VCaP (cell line): ENCODE data around the gene C9orf50.

Experiments
- H3K27ac ChIP-seq: fragments of 450-650 bp; 2 replicates; pipeline ENCODE4 v1.5.1; 2017
- TF ChIP-seq, protein P1 (sequence below): fragments of 450-650 bp; conservative IDR thresholded peaks from 2 replicates; pipeline ENCODE4 v1.5.1; 2017; ENCODE audit warnings: mild to moderate bottlenecking, moderate library complexity

Gene C9orf50

DNA sequence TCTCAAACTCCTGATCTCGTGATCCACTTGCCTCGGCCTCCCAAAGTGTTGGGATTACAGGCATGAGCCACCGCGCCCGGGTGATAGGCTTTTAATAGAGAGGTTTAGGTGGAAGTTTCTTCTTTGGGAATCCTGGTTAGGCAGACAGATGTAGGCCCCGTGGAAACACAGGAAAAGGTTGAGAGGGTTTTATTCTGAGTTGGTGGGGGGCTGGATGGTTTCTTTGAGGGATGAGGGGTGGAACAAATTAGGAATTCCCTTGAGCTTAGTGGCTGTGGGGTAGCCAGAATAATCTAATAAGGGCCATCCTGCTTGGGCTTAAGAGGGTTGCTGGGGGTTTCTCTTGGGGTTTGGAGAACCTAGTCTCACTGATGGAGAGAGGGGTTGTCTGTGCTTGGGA, 30.4 kb downstream of the C9orf50 start:
- no peak overlapping the region for H3K27ac ChIP-seq
- TF ChIP-seq, protein P1, sequence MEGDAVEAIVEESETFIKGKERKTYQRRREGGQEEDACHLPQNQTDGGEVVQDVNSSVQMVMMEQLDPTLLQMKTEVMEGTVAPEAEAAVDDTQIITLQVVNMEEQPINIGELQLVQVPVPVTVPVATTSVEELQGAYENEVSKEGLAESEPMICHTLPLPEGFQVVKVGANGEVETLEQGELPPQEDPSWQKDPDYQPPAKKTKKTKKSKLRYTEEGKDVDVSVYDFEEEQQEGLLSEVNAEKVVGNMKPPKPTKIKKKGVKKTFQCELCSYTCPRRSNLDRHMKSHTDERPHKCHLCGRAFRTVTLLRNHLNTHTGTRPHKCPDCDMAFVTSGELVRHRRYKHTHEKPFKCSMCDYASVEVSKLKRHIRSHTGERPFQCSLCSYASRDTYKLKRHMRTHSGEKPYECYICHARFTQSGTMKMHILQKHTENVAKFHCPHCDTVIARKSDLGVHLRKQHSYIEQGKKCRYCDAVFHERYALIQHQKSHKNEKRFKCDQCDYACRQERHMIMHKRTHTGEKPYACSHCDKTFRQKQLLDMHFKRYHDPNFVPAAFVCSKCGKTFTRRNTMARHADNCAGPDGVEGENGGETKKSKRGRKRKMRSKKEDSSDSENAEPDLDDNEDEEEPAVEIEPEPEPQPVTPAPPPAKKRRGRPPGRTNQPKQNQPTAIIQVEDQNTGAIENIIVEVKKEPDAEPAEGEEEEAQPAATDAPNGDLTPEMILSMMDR, result no peak

DNA sequence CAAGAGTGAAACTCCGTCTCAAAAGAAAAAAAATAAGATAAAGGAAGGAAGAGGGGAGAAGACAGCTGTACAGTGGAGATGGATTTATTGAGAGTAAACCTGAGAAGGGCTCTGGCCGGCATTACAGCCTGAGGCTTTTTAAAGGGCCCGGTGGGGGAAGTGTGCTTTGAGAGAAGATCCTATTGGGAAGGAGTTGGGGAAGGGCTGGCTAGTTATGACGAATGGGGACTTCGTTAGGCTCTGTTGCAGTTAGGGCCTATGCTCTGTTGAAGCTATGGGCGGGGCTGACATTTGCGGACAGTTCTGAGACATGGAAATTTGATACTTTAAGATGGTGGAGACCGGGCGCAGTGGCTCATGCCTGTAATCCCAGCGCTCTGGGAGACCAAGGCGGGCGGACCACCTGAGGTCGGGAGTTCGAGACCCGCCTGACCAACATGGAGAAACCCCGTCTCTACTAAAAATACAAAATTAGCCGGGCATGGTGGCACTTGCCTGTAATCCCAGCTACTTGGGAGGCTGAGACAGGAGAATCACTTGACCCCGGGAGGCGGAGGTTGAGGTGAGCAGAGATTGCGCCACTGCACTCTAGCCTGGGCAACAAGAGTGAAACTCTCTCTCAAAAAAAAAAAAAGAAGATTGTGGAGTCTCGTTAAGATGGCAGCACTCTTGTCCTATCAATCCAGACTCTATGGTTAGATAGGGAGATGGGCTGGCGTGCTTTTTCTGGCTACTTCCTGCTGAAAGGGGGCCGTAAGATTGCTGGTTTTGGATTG, 33.2 kb downstream of the C9orf50 start:
- H3K27ac ChIP-seq, result no peak overlapping the region
- TF ChIP-seq, protein P1, result no peak

DNA sequence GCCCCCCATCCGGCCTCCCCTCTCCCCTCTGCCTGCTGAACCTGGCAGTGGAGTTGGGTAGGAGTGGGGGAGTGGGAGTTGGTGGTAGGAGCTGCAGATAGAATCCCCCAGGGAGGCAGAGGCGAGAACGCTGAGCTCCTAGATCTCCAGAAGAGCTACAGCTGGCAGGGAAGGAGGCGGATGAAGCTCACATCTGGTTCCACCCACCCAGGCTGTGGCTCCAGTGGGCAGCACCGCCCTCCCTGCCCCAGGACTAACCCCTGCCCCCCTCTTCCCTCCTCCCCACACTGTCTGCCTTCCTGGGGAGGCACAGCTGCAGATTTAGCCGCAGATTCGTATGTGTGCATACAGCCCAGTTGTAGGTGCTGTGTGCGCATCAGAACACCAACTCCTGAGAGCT, 34.2 kb downstream of the C9orf50 start:
- no peak overlapping the region for H3K27ac ChIP-seq
- TF ChIP-seq, protein P1, result no peak

DNA sequence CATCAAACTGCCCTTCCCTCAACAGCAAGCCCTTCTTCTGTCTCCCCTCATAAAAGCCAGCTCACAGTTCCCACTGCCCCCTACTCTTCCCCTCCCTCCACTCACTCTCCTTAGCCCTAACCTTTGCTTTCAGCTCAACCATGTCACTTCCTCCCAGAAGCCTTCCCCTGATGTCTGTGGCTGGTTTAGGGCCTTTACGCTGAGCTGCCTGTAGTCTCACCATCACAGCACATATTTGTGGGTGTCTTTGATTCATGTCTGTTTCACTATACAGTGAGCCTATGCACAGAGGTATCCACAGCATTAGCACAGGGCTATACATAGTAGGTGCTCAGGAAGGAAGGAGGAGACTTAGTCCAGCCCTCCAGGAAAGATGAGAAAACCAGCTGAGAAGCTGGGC, 34.7 kb downstream of the C9orf50 start:
- TF ChIP-seq, protein P1, result no peak
- no peak overlapping the region for H3K27ac ChIP-seq

DNA sequence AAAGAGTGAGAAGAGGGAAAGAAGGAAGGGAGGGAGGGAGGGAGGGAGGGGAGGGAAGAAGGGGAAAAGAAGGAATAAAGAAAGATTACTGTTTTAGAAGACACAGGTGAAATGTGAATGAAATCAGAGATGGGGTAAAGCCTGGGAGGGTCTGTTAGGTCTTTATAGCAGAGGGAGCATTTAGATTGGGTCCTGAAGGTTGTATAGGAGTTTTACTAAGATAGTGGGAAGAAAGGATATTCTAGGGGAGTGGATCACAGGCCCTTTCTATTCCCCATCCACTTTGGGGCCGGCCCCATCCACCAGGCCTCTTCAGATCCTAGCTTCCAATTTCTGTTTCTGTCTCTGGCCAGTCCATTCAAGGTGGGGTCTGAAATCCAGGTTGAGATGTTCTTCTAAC, 35.5 kb downstream of the C9orf50 start:
- TF ChIP-seq, protein P1, result no peak
- H3K27ac ChIP-seq, result no peak overlapping the region

DNA sequence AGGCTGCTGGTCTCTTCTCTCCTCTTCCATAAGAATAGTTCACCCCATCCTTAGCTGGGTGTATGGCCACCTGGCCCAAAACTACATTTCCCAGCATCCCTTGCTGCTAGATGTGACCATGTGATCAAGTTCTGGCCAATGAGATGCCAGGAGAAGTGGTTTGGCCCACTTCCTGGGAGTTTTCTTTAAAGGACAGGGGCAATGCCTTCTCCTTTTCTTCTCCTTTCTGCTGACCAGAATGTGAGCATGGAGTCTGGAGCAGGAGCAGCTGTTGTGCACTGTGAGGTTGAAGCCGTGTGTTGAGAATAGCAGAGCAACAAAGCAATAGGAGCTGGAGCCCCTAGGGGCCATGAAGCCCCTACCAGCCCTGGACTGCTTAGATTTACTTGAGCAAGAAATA, 36.8 kb downstream of the C9orf50 start:
- no peak overlapping the region for H3K27ac ChIP-seq
- TF ChIP-seq, protein P1, result no peak

DNA sequence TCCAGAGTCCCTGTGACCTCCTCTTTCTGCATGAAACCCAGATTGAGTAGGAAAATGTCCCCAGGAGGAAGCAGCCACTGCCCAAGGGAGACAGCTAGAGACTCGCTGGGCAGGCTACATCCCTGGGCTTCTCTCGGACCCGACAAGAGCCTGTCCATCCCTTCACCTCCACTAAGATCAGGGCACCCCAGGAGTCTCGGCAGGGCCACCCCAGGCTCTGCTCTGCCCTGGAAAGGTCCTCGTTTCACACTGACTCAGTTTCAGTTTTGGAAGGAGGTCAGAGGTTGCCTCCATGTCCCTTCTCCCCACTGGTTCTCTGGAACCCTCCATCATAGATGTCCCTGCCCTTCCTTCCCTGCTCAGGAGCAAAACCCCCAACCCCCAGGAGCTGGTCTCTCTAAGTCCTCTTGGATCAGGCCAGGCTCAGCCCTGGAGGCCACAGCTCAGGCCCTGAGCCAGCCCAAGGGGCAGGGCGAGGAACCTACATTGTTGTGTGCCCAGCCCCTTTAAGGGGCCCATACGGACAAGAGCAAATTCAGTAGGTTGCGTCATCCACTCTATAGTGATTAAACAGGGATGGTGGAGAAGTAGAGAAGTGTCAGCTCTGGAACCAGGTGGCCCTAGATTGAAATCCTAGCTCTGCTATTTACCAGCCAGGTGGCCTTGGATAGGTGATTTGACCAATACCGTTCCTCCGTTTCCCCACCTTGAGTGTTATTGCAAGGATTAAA, 37.4 kb downstream of the C9orf50 start:
- no peak overlapping the region for H3K27ac ChIP-seq
- TF ChIP-seq, protein P1, result no peak
